Keratinocyte (primary cell): ENCODE results near the gene UBE2QL1. TPM values are rescaled to one million over a fixed set of nuclear protein-coding genes. Genes with fewer than 3 reads are reported as not detected.

Source experiments
- DNase-seq: peaks from one replicate; pipeline ENCODE4 v3.0.0-alpha.2; 2011; ENCODE audit warnings: low read depth, missing footprints, low spot score
- FAIRE-seq: peaks from 2 replicates; lab custom pipeline; 2011; peaks lifted over from hg19 to GRCh38; lab: Jason Lieb, UNC
- H2AFZ ChIP-seq: 2 replicates; pipeline ENCODE4 v1.6.0; 2012; ENCODE audit warnings: low read length, control low read depth, inconsistent platforms; ENCODE audit not compliant: control insufficient read depth
- H3K27ac ChIP-seq: 2 replicates; pipeline ENCODE4 v1.5.1; 2011; ENCODE audit warnings: low read length; ENCODE audit not compliant: control insufficient read depth, insufficient read depth
- H3K27me3 ChIP-seq: 3 replicates; pipeline ENCODE4 v1.6.0; 2011; ENCODE audit warnings: low read length; ENCODE audit not compliant: control insufficient read depth, insufficient read depth; ENCODE audit errors: extremely low read depth
- H3K36me3 ChIP-seq, 2 experiments: 2 replicates in 1 of 2; 3 replicates in 1 of 2; pipeline ENCODE4 v1.5.1; 2011; ENCODE audit warnings: low read length in 2 of 2, mild to moderate bottlenecking in 1 of 2; ENCODE audit not compliant: control insufficient read depth in 2 of 2, insufficient read depth in 2 of 2; ENCODE audit errors: extremely low read depth in 1 of 2
- H3K4me1 ChIP-seq: 3 replicates; pipeline ENCODE4 v1.5.1; 2011; ENCODE audit warnings: low read length; ENCODE audit not compliant: control insufficient read depth, insufficient read depth; ENCODE audit errors: extremely low read depth
- H3K4me2 ChIP-seq: 3 replicates; pipeline ENCODE4 v1.6.0; 2011; ENCODE audit warnings: low read depth, low read length; ENCODE audit not compliant: control insufficient read depth, insufficient read depth; ENCODE audit errors: extremely low read depth
- H3K4me3 ChIP-seq, 3 experiments: fragments of 200-600 bp in 1 of 3; sonication (generic) in 1 of 3; 2 replicates in 2 of 3; 3 replicates in 1 of 3; pipeline ENCODE4 v1.5.1; 2011 to 2016; ENCODE audit warnings: low read length in 3 of 3, mild to moderate bottlenecking in 3 of 3, control low read depth in 2 of 3, inconsistent platforms in 1 of 3, low read depth in 1 of 3, mixed read lengths in 1 of 3, mixed run types in 1 of 3, moderate library complexity in 1 of 3; ENCODE audit not compliant: control insufficient read depth in 2 of 3, insufficient read depth in 2 of 3; ENCODE audit errors: extremely low read depth in 1 of 3
- H3K79me2 ChIP-seq: 2 replicates; pipeline ENCODE4 v1.6.0; 2012; ENCODE audit warnings: low read length; ENCODE audit not compliant: control insufficient read depth, insufficient read depth
- H3K9ac ChIP-seq: 3 replicates; pipeline ENCODE4 v1.6.0; 2011; ENCODE audit warnings: low read length; ENCODE audit not compliant: control insufficient read depth, insufficient read depth; ENCODE audit errors: extremely low read depth
- H3K9me1 ChIP-seq: 3 replicates; pipeline ENCODE4 v1.6.0; 2011; ENCODE audit warnings: low read length; ENCODE audit not compliant: control insufficient read depth, insufficient read depth; ENCODE audit errors: extremely low read depth
- H3K9me3 ChIP-seq: 2 replicates; pipeline ENCODE4 v1.5.1; 2012; ENCODE audit warnings: low read depth, low read length; ENCODE audit not compliant: control insufficient read depth
- H4K20me1 ChIP-seq: 3 replicates; pipeline ENCODE4 v1.6.0; 2011; ENCODE audit warnings: low read length; ENCODE audit not compliant: control insufficient read depth, insufficient read depth; ENCODE audit errors: extremely low read depth
- CTCF ChIP-seq, 3 experiments: IDR thresholded peaks in 1 of 3; conservative IDR thresholded peaks in 1 of 3; optimal IDR thresholded peaks in 1 of 3; 2 replicates in 2 of 3; 3 replicates in 1 of 3; pipeline versions ENCODE3 to v1.5.1; 2011; ENCODE audit warnings: low read length in 3 of 3, mild to moderate bottlenecking in 3 of 3, moderate library complexity in 2 of 3, control low read depth in 1 of 3, inconsistent platforms in 1 of 3; ENCODE audit not compliant: insufficient read depth in 2 of 3; ENCODE audit errors: extremely low read depth in 1 of 3
- EZH2 ChIP-seq: IDR thresholded peaks from one replicate; pipeline ENCODE4 v1.6.1; 2012; ENCODE audit warnings: inconsistent platforms, mild to moderate bottlenecking, low read length, moderate library complexity
- dilution Hi-C: fragments of 300-500 bp; cut with MboI; formaldehyde crosslinking; loops from one replicate; pipeline ENCODE4 v1.7.0; 2020; ENCODE audit warnings: low sequenced_read_pairs; ENCODE audit not compliant: extremely low pct_ligation_motif_present
- polyA plus RNA-seq, 5 experiments: library from polyadenylated mRNA; depleted of rRNA in 3 of 5; stranded (reverse) in 3 of 5; stranded (forward) in 1 of 5; unstranded in 1 of 5; fragments of >200 nt; gene quantifications; 1 replicate in 1 of 5; 2 replicates in 3 of 5; 3 replicates in 1 of 5; pipeline versions ENCODE4 v1.2.1 to v1.2.3, GENCODE V29; 2011 to 2012; ENCODE audit warnings: missing spikeins in 2 of 5, low read depth in 1 of 5, low replicate concordance in 1 of 5

Gene UBE2QL1
- polyA plus RNA-seq, 1 donor (not counting 4 experiments of a cell fraction or from before 2014, with no cell fraction given): not detected

- no peaks in the 10 kb centered on the region for H3K9me1 ChIP-seq
- no peak overlapping the region for H3K4me3 ChIP-seq
- no peaks in the 10 kb centered on the region for H4K20me1 ChIP-seq
- FAIRE-seq: no peak
- DNase-seq: no peak
- H3K79me2 ChIP-seq: no peaks in the 10 kb centered on the region
- H3K27me3 ChIP-seq: peaks cover 23% of the 10 kb centered on the region
- no peak overlapping the region for H3K9ac ChIP-seq
- TF ChIP-seq EZH2 (no peak), CTCF (optimal IDR thresholded peaks at IDR 0.05 in 1 of 3, IDR thresholded peaks at IDR 0.05 in 1 of 3, conservative IDR thresholded peaks at IDR 0.05 in 1 of 3; ENCODE audit: extremely low read depth in 1 of 3, insufficient read depth in 2 of 3, low read length in 3 of 3) (no peak)
- H3K27ac ChIP-seq: no peak overlapping the region
- H3K9me3 ChIP-seq: no peaks in the 10 kb centered on the region
- H2AFZ ChIP-seq: no peak overlapping the region
- no peaks in the 10 kb centered on the region for H3K36me3 ChIP-seq
- dilution Hi-C loops: no loop called here
- H3K4me2 ChIP-seq: no peak overlapping the region
- no peaks in the 10 kb centered on the region for H3K4me1 ChIP-seq
Measured at GRCh38 chr5:6455571-6456200, 7.0 kb downstream of the UBE2QL1 start.

DNA sequence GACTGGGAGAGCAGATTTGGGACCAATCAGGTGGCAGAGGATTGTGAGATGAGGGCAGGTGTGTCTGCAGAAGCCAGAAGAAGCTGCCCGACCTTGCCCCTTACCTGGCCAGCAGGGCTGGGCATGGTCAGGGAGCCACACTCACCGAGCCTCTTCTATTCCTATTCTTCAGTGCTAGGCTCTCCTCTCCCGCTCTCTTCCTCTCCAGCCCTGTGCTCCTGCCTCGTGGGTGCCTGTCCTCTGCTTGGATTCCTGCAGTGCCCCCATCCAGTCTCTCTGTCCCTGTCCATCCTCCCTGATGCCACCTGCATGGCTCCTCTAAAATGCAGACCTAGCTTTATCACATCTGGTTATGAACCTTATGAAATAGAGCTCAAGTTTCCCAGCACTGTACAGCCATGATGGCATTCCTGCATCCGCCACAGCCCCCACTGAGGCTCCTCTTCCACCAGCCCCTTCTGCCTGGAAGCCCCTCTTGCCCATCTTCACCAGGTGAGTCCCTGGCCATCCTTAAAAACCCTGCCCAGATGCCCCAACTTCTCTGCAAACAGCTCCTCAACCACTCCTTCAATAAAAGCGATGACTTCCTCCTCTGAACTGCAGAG lies 8.2 kb downstream of the UBE2QL1 start:
- Histone ChIP-seq H3K27ac (no peak overlapping the region), H3K4me1 (no peaks in the 10 kb centered on the region), H3K9me1 (no peaks in the 10 kb centered on the region), H3K9ac (no peak overlapping the region), H3K9me3 (no peaks in the 10 kb centered on the region), H3K4me2 (no peak overlapping the region), H2AFZ (no peak overlapping the region), H3K4me3 (no peak overlapping the region), H3K27me3 (peaks cover 15% of the 10 kb centered on the region), H3K79me2 (no peaks in the 10 kb centered on the region), H3K36me3 (no peaks in the 10 kb centered on the region), H4K20me1 (no peaks in the 10 kb centered on the region)
- dilution Hi-C loops: no loop called here
- FAIRE-seq: no peak
- no peak for DNase-seq
- no peak for TF ChIP-seq CTCF (optimal IDR thresholded peaks at IDR 0.05 in 1 of 3, IDR thresholded peaks at IDR 0.05 in 1 of 3, conservative IDR thresholded peaks at IDR 0.05 in 1 of 3; ENCODE audit: extremely low read depth in 1 of 3, insufficient read depth in 2 of 3, low read length in 3 of 3)
- TF ChIP-seq EZH2: no peak
